ENCODE measurements around the gene MXI1. TPM values are rescaled to one million over a fixed set of nuclear protein-coding genes. Genes with fewer than 3 reads are reported as not detected.

Gene MXI1
- total and polyA plus RNA-seq, 3 donors from 2014 or later = 42.1 to 69.1 (median 66.8) TPM

- Histone ChIP-seq H3K9me3 (no peaks in the 10 kb centered on the region), H3K27me3 (no peaks in the 10 kb centered on the region), H3K27ac (no peak overlapping the region), H3K4me3 (no peak overlapping the region), H3K4me1 (peaks cover 7% of the 10 kb centered on the region), H3K36me3 (ENCODE audit: low read depth, missing control alignments) (no peaks in the 10 kb centered on the region)
- no peak for DNase-seq
- no peak for TF ChIP-seq CTCF (IDR thresholded peaks at IDR 0.05)
- no peak for TF ChIP-seq POLR2A (IDR thresholded peaks at IDR 0.05)
- intact Hi-C loops (cut with DNase I; ENCODE audit: low total_unique reads) = no loop called here
- WGBS, 2 donors = 88 to 89% methylated on average over 1 of the region's 1 CpG
Observed at GRCh38 chr10:110258542-110258941, 51.1 kb downstream of the MXI1 start.

- no peak for DNase-seq
- no peaks in the 10 kb centered on the region for H3K36me3 ChIP-seq (ENCODE audit: low read depth, missing control alignments)
- intact Hi-C loops (cut with DNase I; ENCODE audit: low total_unique reads) = no loop called here
- H3K9me3 ChIP-seq = no peaks in the 10 kb centered on the region
- TF ChIP-seq CTCF (IDR thresholded peaks at IDR 0.05) (no peak), POLR2A (IDR thresholded peaks at IDR 0.05) (no peak)
- H3K27ac ChIP-seq = no peak overlapping the region
- no peaks in the 10 kb centered on the region for H3K27me3 ChIP-seq
- peaks cover 14% of the 10 kb centered on the region for H3K4me1 ChIP-seq
- H3K4me3 ChIP-seq = no peak overlapping the region
Observed at GRCh38 chr10:110259317-110259716, 51.9 kb downstream of the MXI1 start.

GRCh38 chr10:110260746-110261477 is 53.5 kb downstream of the MXI1 start:
- WGBS, 2 donors = 66 to 70% methylated on average over 1 of the region's 1 CpG
- Histone ChIP-seq H3K27ac (peak overlapping the region in 1 of 2 donors; percentile 46), H3K27me3 (no peaks in the 10 kb centered on the region), H3K4me1 (peaks cover 15% of the 10 kb centered on the region), H3K36me3 (ENCODE audit: low read depth, missing control alignments) (no peaks in the 10 kb centered on the region), H3K9me3 (no peaks in the 10 kb centered on the region), H3K4me3 (no peak overlapping the region)
- no peak for TF ChIP-seq CTCF (IDR thresholded peaks at IDR 0.05)
- TF ChIP-seq POLR2A (IDR thresholded peaks at IDR 0.05) = no peak
- intact Hi-C loops (cut with DNase I; ENCODE audit: low total_unique reads) = no loop called here
- DNase-seq = no peak

GRCh38 chr10:110263164-110263563 is 55.8 kb downstream of the MXI1 start:
- WGBS, 2 donors = 45 to 52% methylated on average over 1 of the region's 1 CpG
- intact Hi-C loops (cut with DNase I; ENCODE audit: low total_unique reads) = no loop called here
- Histone ChIP-seq H3K4me1 (peaks cover 25% of the 10 kb centered on the region), H3K36me3 (ENCODE audit: low read depth, missing control alignments) (no peaks in the 10 kb centered on the region), H3K9me3 (no peaks in the 10 kb centered on the region), H3K27ac (peak overlapping the region; percentile 66 to 82), H3K4me3 (no peak overlapping the region), H3K27me3 (no peaks in the 10 kb centered on the region)
- no peak for TF ChIP-seq CTCF (IDR thresholded peaks at IDR 0.05)
- no peak for TF ChIP-seq POLR2A (IDR thresholded peaks at IDR 0.05)
- no peak for DNase-seq
